Measurements from ENCODE around the gene PTPN20. TPM values are rescaled to one million over a fixed set of nuclear protein-coding genes. Genes with fewer than 3 reads are reported as not detected.
"Not testable (repeated sequence)": the region's sequence is repeated elsewhere in the genome, so short reads cannot be mapped to it uniquely, and the experiment has no call there.

The PTPN20 gene
- total and polyA plus RNA-seq, 5 donors: 6.7 to 26.6 (median 18.7) TPM

DNA sequence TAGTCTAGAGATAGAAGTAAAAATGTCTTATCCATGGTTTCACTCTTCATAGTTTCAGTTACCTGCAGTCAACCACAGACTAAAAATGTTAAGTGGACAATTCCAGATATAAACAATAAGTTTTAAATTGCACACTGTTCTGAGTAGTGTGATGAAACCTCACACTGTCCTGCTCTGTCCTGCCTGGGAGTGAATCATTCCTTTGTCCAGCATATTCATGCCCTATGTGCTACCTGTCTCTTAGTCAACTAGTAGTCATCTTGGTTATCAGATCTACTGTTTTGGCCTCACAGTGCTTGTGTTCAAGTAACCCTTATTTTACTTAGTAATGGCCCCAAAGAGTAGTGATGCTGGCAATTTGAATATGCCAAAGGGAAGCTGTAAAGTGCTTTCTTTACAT, 49.5 kb downstream of the PTPN20 start:
- H3K4me3 ChIP-seq (ENCODE audit: low read length); DNase-seq; H3K27me3 ChIP-seq (ENCODE audit: control insufficient read depth, insufficient read depth); H3K9me3 ChIP-seq (ENCODE audit: control insufficient read depth, low read length); H3K27ac ChIP-seq (ENCODE audit: low read length); H3K4me1 ChIP-seq (ENCODE audit: control insufficient read depth, insufficient read depth, low read length); intact Hi-C loops (cut with DNase I); ATAC-seq: not testable (repeated sequence)

DNA sequence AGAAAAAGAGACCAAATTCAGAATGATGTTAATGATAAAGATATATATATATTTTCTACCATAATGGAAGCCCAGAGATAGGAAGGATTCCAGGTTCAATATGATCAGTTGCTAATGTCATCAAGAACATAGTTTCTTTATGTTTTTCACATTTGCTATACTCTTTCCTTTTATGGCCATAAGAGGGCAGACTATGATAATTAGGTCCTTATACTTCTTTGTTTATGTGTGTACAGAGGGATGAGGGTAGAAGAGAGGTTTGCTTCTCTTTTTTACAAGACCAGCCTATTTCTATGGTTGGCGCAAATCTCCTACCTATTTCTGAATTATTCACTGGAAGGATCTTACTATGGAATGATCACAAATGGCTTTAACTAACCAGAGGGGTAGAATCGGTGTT, 52.1 kb downstream of the PTPN20 start:
- ATAC-seq: not testable (repeated sequence)

DNA sequence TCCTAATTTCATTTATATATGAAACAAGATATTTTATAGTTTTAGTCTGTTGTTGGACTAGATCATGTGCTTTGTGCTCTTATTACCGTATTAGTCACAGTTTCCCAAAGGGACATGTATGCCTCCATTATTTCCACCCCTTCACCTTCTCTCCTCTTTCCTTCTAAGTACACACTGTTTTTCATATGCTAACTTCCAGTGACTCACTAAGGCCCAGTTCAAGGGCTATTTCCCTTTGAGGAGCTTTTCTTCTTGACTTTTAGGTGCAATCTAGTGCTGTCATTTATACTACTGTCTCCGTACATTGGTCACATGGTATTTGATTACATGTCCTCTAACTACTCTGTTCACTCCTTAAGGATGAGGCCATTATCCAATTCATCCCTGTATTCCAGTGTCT, 55.8 kb downstream of the PTPN20 start:
- WGBS: 93% methylated on average over 1 of the region's 2 CpGs
- H3K4me1 ChIP-seq (ENCODE audit: control insufficient read depth, insufficient read depth, low read length); DNase-seq; intact Hi-C loops (cut with DNase I); ATAC-seq; H3K4me3 ChIP-seq (ENCODE audit: low read length); H3K27ac ChIP-seq (ENCODE audit: low read length); H3K9me3 ChIP-seq (ENCODE audit: control insufficient read depth, low read length); H3K27me3 ChIP-seq (ENCODE audit: control insufficient read depth, insufficient read depth): not testable (repeated sequence)

More for the DNA sequence above, 52.1 kb downstream of the PTPN20 start:
- WGBS: 70% methylated on average over 2 of the region's 2 CpGs
- DNase-seq; H3K27ac ChIP-seq (ENCODE audit: low read length); intact Hi-C loops (cut with DNase I); H3K4me3 ChIP-seq (ENCODE audit: low read length); H3K9me3 ChIP-seq (ENCODE audit: control insufficient read depth, low read length); H3K4me1 ChIP-seq (ENCODE audit: control insufficient read depth, insufficient read depth, low read length); H3K27me3 ChIP-seq (ENCODE audit: control insufficient read depth, insufficient read depth): not testable (repeated sequence)

DNA sequence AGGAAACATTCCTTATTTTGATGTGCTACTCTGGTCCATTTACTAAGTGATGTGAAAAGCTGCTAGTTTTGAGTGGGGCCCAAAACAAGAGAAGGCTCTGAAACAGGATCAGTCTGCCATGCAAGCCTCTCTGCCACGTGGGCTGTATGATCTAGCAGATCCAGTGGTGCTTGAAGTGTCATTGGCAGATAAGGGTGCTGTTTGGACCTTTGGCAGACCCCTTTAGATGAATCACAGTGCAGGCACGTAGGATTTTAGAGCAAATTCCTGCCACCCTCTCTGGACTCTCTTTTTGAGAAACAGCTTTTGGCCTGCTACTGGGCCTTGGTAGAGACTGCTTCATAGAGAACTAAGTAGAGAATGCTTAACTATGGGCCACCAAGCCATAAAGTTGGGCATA, 69.0 kb downstream of the PTPN20 start:
- ATAC-seq: peak in 1 of 2 donors; percentile 43

DNA sequence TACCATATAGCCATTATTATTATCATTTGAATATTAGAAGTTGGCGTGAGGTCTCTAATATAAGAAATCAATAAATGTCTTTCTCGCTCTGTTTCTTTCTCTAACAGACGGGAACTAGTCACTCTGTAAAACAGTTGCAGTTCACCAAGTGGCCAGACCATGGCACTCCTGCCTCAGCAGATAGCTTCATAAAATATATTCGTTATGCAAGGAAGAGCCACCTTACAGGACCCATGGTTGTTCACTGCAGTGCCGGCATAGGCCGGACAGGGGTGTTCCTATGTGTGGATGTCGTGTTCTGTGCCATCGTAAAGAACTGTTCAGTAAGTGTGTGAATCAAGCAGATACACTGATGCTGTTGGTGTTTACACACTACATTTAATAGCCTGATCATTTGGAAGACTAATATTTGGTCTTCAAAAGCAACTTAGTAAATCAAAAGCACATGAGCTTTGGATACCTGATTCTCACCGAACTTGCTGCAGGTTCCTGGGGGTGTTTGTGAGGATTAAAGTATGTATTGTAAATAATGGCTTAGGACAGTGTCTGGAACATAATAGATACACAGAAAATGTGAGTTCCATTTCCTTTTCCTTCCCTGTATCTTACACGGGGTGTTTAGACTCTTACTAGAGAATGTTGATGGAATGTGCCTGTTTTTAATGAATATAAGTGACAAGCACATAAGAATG, 76.2 kb downstream of the PTPN20 start:
- DNase-seq; H3K4me3 ChIP-seq (ENCODE audit: low read length); H3K27me3 ChIP-seq (ENCODE audit: control insufficient read depth, insufficient read depth); intact Hi-C loops (cut with DNase I); H3K4me1 ChIP-seq (ENCODE audit: control insufficient read depth, insufficient read depth, low read length); H3K27ac ChIP-seq (ENCODE audit: low read length); H3K9me3 ChIP-seq (ENCODE audit: control insufficient read depth, low read length): not testable (repeated sequence)
- ATAC-seq: peak; percentile 96 to 98
- WGBS: no CpG with 5 or more reads among the region's 10 CpGs

More for the DNA sequence above, 69.0 kb downstream of the PTPN20 start:
- intact Hi-C loops (cut with DNase I); H3K4me1 ChIP-seq (ENCODE audit: control insufficient read depth, insufficient read depth, low read length); H3K4me3 ChIP-seq (ENCODE audit: low read length); DNase-seq; H3K27me3 ChIP-seq (ENCODE audit: control insufficient read depth, insufficient read depth); H3K9me3 ChIP-seq (ENCODE audit: control insufficient read depth, low read length); H3K27ac ChIP-seq (ENCODE audit: low read length): not testable (repeated sequence)
- no CpG with 5 or more reads among the region's 2 CpGs for WGBS

DNA sequence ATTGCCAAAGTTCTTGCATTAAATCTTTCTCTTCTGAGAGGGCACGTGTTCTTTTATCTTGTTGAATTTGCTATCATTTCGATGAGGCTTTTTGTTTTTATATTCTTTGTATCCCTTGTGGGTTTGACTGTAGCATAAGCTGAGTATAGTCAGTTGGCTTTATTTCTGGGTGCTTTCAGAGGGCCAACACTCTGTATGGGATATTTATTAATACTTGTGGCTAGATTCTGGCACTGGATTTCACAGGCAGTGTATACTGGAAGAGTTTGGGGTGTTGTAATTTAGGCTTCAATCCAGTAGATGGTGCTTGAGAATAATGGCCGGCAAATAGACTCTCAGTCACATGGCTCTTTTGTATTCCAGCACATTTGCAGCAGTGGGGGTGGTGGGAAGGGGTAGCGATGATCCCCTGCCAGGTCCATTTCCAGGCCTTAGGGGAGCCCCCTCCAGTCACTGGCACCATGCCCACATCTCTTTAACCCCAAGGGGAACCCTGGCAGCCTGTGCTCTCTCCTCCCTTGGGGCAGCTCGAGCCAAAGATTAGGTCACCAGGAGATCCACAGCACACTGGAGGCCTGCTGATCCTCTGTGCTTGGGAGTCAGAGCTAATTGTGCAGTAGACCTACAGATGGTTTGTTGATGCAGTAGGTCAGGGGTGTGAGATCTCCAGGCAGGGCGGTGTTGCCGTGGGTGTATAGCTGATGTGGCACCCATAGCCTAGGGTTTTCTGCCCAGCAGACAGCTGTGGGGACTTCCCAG, 81.8 kb downstream of the PTPN20 start:
- Histone ChIP-seq H3K9me3 (ENCODE audit: control insufficient read depth, low read length) (no peaks in the 10 kb centered on the region), H3K4me1 (ENCODE audit: control insufficient read depth, insufficient read depth, low read length) (no peaks in the 10 kb centered on the region), H3K4me3 (ENCODE audit: low read length) (no peak overlapping the region), H3K27me3 (ENCODE audit: control insufficient read depth, insufficient read depth) (no peaks in the 10 kb centered on the region), H3K27ac (ENCODE audit: low read length) (no peak overlapping the region)
- 42% methylated on average over 7 of the region's 7 CpGs for WGBS
- intact Hi-C loops (cut with DNase I): no loop called here
- DNase-seq: peak; percentile 52 to 76 (median 65)
- peak; percentile 83 to 89 for ATAC-seq

DNA sequence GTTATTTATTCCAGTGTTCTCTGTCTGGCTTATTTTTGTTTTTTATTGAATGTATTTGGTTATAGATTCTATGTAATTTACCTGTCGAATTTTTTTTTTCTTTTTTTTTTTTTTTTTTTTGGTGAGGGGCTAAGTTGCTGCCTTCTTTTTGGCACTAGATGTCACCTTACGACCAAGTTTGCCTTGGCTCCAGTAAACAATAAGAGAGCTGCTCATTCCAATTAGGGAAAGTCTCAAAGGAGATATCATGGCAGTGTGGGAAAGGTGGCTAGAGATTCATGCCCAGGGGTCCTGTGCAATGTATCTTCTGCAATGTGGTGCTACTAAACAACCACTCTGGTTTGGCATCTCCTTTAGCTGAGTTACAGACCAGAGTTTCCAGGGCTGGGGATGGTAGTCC, 84.0 kb downstream of the PTPN20 start:
- WGBS: 67% methylated on average over 2 of the region's 2 CpGs

DNA sequence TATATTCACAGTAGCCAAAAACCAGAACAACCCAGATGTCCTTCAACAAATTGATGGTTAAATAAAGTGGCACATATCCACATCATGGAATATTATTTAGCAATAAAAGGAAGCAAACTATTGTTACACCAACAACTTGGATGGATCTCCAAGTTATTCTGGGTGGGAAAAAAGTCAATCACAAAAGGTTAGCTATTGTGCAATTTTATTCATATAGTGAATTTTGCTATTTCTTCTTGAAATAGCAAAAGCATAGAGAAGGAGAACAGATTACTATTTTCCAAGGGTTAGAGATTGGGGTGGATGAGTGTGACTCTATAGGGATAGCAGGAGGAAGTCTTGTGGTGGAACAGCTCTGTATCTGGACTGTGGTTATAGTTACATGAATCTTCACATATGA, 87.0 kb downstream of the PTPN20 start:
- Histone ChIP-seq H3K27me3 (ENCODE audit: control insufficient read depth, insufficient read depth) (no peaks in the 10 kb centered on the region), H3K4me3 (ENCODE audit: low read length) (no peak overlapping the region), H3K27ac (ENCODE audit: low read length) (no peak overlapping the region), H3K4me1 (ENCODE audit: control insufficient read depth, insufficient read depth, low read length) (peaks cover 2% of the 10 kb centered on the region), H3K9me3 (ENCODE audit: control insufficient read depth, low read length) (no peaks in the 10 kb centered on the region)
- DNase-seq: no peak
- intact Hi-C loops (cut with DNase I): no loop called here
- no peak for ATAC-seq

More for the DNA sequence above, 84.0 kb downstream of the PTPN20 start:
- no peak overlapping the region for H3K4me3 ChIP-seq (ENCODE audit: low read length)
- peaks cover 2% of the 10 kb centered on the region for H3K4me1 ChIP-seq (ENCODE audit: control insufficient read depth, insufficient read depth, low read length)
- no peaks in the 10 kb centered on the region for H3K27me3 ChIP-seq (ENCODE audit: control insufficient read depth, insufficient read depth)
- H3K27ac ChIP-seq (ENCODE audit: low read length): no peak overlapping the region
- H3K9me3 ChIP-seq (ENCODE audit: control insufficient read depth, low read length): no peaks in the 10 kb centered on the region
- DNase-seq: no peak
- intact Hi-C loops (cut with DNase I): no loop called here
- ATAC-seq: no peak

DNA sequence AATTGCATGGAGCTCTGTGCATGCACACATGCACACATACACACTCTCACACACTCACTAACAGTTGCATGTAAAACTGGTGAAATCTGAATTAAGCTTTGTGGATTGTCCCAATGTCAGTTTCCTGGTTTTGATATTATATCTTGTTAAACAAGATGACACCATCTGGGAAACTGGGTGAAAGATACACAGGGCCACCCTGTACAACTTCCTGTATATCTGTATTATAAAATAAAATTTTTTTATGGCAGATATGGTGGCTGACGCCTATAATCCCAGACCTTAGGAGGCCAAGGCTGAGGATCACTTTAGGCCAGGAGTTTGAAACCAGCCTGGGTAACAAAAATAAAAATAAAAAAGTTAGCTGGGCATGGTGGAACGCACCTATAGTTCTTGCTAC, 87.4 kb downstream of the PTPN20 start:
- ATAC-seq: no peak
- H3K9me3 ChIP-seq (ENCODE audit: control insufficient read depth, low read length): no peaks in the 10 kb centered on the region
- no peak overlapping the region for H3K4me3 ChIP-seq (ENCODE audit: low read length)
- WGBS: 84% methylated on average over 2 of the region's 2 CpGs
- no peak overlapping the region for H3K27ac ChIP-seq (ENCODE audit: low read length)
- no peaks in the 10 kb centered on the region for H3K27me3 ChIP-seq (ENCODE audit: control insufficient read depth, insufficient read depth)
- H3K4me1 ChIP-seq (ENCODE audit: control insufficient read depth, insufficient read depth, low read length): peaks cover 2% of the 10 kb centered on the region
- no peak for DNase-seq
- intact Hi-C loops (cut with DNase I): no loop called here

DNA sequence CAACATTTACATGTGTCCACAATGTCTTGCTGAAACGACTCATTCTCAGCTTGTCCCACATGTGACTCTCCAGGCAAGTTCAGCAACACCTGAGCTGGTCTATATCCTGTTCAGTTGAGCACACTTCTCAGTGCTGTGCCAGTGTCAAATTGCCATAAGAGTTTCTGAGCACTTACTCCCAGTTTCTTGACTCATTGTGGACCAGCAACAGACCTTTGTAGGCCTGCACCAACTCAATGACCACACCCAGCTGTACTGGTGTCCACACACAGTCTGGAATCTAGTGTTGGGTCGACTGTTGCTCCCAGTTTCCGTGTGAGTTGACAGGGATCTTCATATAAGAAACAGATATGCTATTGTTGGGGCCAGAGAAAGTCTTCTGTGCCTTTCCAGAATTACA, 88.0 kb downstream of the PTPN20 start:
- H3K4me1 ChIP-seq (ENCODE audit: control insufficient read depth, insufficient read depth, low read length): peaks cover 2% of the 10 kb centered on the region
- WGBS: 72% methylated on average over 3 of the region's 3 CpGs
- H3K27me3 ChIP-seq (ENCODE audit: control insufficient read depth, insufficient read depth): no peaks in the 10 kb centered on the region
- H3K4me3 ChIP-seq (ENCODE audit: low read length): no peak overlapping the region
- ATAC-seq (peak in 1 of 2 donors; percentile 36), DNase-seq (no peak)
- intact Hi-C loops (cut with DNase I): no loop called here
- H3K27ac ChIP-seq (ENCODE audit: low read length): no peak overlapping the region
- H3K9me3 ChIP-seq (ENCODE audit: control insufficient read depth, low read length): no peaks in the 10 kb centered on the region

DNA sequence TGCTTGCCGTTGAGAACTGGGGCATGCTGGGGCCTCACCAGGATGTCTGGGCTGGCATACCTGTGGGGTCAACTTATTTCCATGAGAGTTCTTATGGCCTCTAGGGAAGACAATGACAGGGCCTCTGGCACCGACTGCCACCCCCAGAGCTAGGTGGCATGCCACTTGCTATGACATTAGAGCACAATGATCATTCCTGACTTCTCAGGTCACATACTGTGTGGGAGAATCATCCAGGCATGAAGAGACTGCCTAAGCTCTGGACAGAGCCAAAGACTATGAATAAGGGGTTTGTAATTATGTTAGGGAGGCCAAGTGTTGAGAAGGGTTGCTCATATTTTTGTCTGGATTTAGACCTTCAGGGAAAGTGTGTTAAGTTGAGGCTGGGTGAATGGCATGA, 97.5 kb downstream of the PTPN20 start:
- no peaks in the 10 kb centered on the region for H3K27me3 ChIP-seq (ENCODE audit: control insufficient read depth, insufficient read depth)
- intact Hi-C loops (cut with DNase I): no loop called here

More for the DNA sequence above, 97.5 kb downstream of the PTPN20 start:
- Histone ChIP-seq H3K9me3 (ENCODE audit: control insufficient read depth, low read length) (no peaks in the 10 kb centered on the region), H3K4me3 (ENCODE audit: low read length) (no peak overlapping the region), H3K27ac (ENCODE audit: low read length) (no peak overlapping the region), H3K4me1 (ENCODE audit: control insufficient read depth, insufficient read depth, low read length) (no peaks in the 10 kb centered on the region)
- 77% methylated on average over 2 of the region's 2 CpGs for WGBS
- no peak for DNase-seq
- no peak for ATAC-seq
